Measurements from ENCODE around the gene TBX15. TPM values are rescaled to one million over a fixed set of nuclear protein-coding genes. Genes with fewer than 3 reads are reported as not detected.

Gene TBX15
- total and polyA plus RNA-seq, 9 of the 15 experiments (the other 6 are each of a cell fraction or from before 2014, with no cell fraction given): 0.03 to 3.4 (median 2.3) TPM

- H2AFZ ChIP-seq (ENCODE audit: low read depth, low read length): no peak overlapping the region
- H3K9me3 ChIP-seq (replicated peaks; ENCODE audit: control insufficient read depth, insufficient read depth, low read depth, low read length): no peaks in the 10 kb centered on the region
- DNase-seq (ENCODE audit: extremely low read depth in 1 of 4, low spot score in 3 of 4) (no peak), ATAC-seq (no peak), FAIRE-seq (no peak)
- H3K4me1 ChIP-seq (replicated peaks in 1 of 2; ENCODE audit: control insufficient read depth in 2 of 2, insufficient read depth in 2 of 2, low read length in 2 of 2): peaks cover 0 to 11% of the 10 kb centered on the region in 2 experiments; a peak in 3 of 5 replicates
- no peak overlapping the region for H3K9ac ChIP-seq (ENCODE audit: insufficient read depth in 1 of 2, low read depth in 2 of 2, low read length in 2 of 2)
- peaks cover 12 to 52% of the 10 kb centered on the region in 2 experiments; a peak in 3 of 5 replicates for H3K27me3 ChIP-seq (ENCODE audit: control insufficient read depth in 2 of 2, insufficient read depth in 2 of 2, low read length in 2 of 2)
- intact Hi-C loops (cut with micrococcal nuclease): loop anchor here (5.0 kb wide), 1 partner anchor 52 kb away; no protein-coding TSS in a partner anchor
- WGBS (ENCODE audit: insufficient coverage, low coverage, missing lambda C conversion rate): 7% methylated on average over 25 of the region's 27 CpGs
- no peaks in the 10 kb centered on the region for H3K79me2 ChIP-seq (ENCODE audit: control insufficient read depth, insufficient read depth, low read length)
- no peaks in the 10 kb centered on the region for H3K9me1 ChIP-seq (ENCODE audit: control insufficient read depth, insufficient read depth, low read length)
- H3K36me3 ChIP-seq (ENCODE audit: control insufficient read depth, insufficient read depth, low read length): no peaks in the 10 kb centered on the region
- no peak for TF ChIP-seq ATF4 (CRISPR knock-in tag; IDR thresholded peaks at IDR 0.05)
- no peak for TF ChIP-seq POLR3G (IDR thresholded peaks at IDR 0.05; ENCODE audit: extremely low read depth, insufficient read length, insufficient replicate concordance)
- no peak for TF ChIP-seq FOXO4 (CRISPR knock-in tag; IDR thresholded peaks at IDR 0.05)
- no peak for TF ChIP-seq OTX1 (CRISPR knock-in tag; IDR thresholded peaks at IDR 0.05)
- TF ChIP-seq ZNF785 (CRISPR knock-in tag; IDR thresholded peaks at IDR 0.05): no peak
- TF ChIP-seq ZNF436 (CRISPR knock-in tag; IDR thresholded peaks at IDR 0.05): no peak
- no peak for TF ChIP-seq ZNF133 (CRISPR knock-in tag; IDR thresholded peaks at IDR 0.05)
- TF ChIP-seq HBP1 (CRISPR knock-in tag; IDR thresholded peaks at IDR 0.05): no peak
- no peak for TF ChIP-seq ZSCAN29 (IDR thresholded peaks at IDR 0.05)
- no peak for TF ChIP-seq BDP1 (IDR thresholded peaks at IDR 0.05; ENCODE audit: insufficient read depth, insufficient read length)
- TF ChIP-seq SREBF1 (IDR thresholded peaks at IDR 0.05; ENCODE audit: borderline replicate concordance, low read depth, low read length): no peak
- no peak for TF ChIP-seq DLX4 (CRISPR knock-in tag; IDR thresholded peaks at IDR 0.05)
- no peak for TF ChIP-seq DIDO1 (tag; IDR thresholded peaks at IDR 0.05; ENCODE audit: low read depth)
- TF ChIP-seq TFAM (CRISPR knock-in tag; conservative IDR thresholded peaks at IDR 0.05): no peak
- no peak for TF ChIP-seq MED1 (CRISPR knock-in tag; IDR thresholded peaks at IDR 0.05; ENCODE audit: borderline replicate concordance)
- no peak for TF ChIP-seq BCOR (IDR thresholded peaks at IDR 0.05)
- TF ChIP-seq GABPA (tag; conservative IDR thresholded peaks at IDR 0.05; ENCODE audit: low read depth): no peak
- no peak for TF ChIP-seq COPS2 (conservative IDR thresholded peaks at IDR 0.05)
- no peak overlapping the region for H3K4me3 ChIP-seq
- H4K20me1 ChIP-seq (replicated peaks; ENCODE audit: control insufficient read depth, insufficient read depth, low read length): no peaks in the 10 kb centered on the region
- BruUV-seq (replicated peaks): no TSS peak
- H3K27ac ChIP-seq (ENCODE audit: extremely low read depth, low read depth, low read length): no peak overlapping the region
- ChIA-PET CTCF (ENCODE audit: low intra/inter-chr PET ratio) (no interaction called here), POLR2A (interaction anchor here (1.0 kb wide), 1 partner anchor 205 kb away, joined by 3 read pairs; no protein-coding TSS in a partner anchor)
- H3K4me2 ChIP-seq (ENCODE audit: insufficient read depth, low read length): no peak overlapping the region
- in situ Hi-C loops (cut with MboI): no loop called here
Observed at GRCh38 chr1:118999348-119000071, 11.4 kb upstream of the TBX15 start.
